GM21786 (cell line): ENCODE data around the gene CLCN5.
"Not testable (repeated sequence)": the region's sequence is repeated elsewhere in the genome, so short reads cannot be mapped to it uniquely, and the experiment has no call there.

Experiments
- ATAC-seq: cut with Tn5 transposase; IDR thresholded peaks from one replicate; pipeline ENCODE4 v1.9.1; 2021; ENCODE audit not compliant: unreplicated experiment

CLCN5 gene

GRCh38 chrX:49995107-49995731 is 72.8 kb downstream of the CLCN5 start:
- ATAC-seq: no peak

GRCh38 chrX:49995795-49996455 is 73.5 kb downstream of the CLCN5 start:
- ATAC-seq: no peak

DNA sequence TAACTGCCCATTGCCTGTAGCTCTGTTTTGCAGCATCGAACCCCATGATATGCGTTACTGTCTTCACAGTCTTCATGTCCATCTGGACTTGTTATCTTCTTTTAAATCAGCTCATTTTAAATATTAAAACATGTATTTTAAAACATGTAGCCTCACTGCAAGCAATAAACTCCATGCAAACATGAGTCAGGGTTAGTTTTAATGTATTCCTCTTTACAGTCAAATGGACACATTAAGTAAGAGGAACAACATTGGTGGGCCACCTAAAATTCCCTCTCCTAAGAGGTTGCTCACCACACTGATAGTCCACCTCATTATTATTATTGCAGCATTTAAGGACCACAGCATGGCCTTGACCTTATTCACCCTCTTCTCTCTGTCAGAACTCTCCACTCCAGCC is 74.1 kb downstream of the CLCN5 start:
- ATAC-seq: no peak

DNA sequence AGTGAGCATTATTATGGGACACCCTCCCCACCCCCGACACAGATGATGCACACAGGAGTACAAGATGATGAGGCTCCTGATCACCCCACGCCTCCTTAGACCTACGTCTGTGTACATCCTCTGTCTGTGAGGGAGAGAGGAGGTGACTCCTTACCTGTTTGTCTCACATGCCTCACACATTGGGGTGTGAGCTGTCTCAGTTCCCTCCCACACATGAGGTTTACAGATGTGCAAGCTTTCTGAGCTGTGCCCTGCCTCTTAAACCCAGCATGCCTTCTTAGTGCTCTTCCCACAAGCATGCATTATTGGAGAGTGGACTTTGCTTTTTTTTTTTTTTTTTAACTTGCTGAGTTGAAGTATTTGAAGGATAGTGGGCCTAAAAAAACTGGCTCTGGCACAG is 76.7 kb downstream of the CLCN5 start:
- no peak for ATAC-seq

DNA sequence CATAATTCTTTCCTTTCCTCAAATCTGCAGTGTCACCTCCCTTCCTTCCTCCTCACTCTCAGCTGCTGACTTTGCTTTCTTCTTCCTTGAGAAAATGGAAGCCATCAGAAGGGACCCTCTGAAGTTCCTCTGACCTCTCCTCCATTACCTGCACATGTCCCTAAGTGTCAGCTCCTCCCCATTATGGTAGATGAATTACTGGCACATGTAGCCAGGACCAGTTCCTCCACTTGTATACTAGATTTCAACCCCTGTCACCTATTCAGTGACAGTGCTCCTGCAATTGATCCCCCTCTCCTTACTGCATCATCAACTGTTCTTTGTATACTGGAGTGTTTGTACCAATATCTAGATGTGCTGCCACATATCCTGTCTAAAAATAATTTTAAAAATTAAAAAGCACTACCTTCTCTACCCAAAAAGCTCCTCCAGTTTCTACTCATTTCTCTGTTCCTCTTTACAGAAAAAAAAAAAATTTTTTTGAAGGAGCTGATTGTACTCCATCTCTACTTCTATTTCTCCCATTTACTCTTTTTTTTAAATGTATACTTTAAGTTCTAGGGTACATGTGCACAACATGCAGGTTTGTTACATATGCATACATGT is 78.6 kb downstream of the CLCN5 start:
- no peak for ATAC-seq

- peak; percentile 74 for ATAC-seq
Measured at GRCh38 chrX:50002067-50002714, 79.8 kb downstream of the CLCN5 start.

- no peak for ATAC-seq
Measured at GRCh38 chrX:50003467-50003866, 81.1 kb downstream of the CLCN5 start.

DNA sequence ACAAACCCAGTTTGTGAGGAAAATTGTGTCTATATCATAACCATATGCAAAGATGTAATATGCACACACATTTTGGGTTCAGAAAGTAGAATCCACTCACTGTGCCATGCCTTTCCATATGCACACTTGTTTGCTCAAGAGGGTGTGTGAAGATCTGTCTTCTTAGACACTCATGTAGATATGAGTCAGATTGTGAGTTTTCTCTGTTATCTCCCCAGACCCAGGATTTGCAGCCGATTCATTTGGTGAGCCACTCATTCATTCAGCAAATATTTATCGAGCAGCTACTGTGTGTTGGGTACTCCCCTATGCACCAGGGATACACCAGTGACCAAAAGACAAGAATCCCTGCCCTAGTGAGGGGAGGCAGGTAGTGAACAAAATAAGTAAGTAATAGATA is 81.5 kb downstream of the CLCN5 start:
- ATAC-seq: no peak

- ATAC-seq: not testable (repeated sequence)
Measured at GRCh38 chrX:50025591-50025990, 103.2 kb downstream of the CLCN5 start.

DNA sequence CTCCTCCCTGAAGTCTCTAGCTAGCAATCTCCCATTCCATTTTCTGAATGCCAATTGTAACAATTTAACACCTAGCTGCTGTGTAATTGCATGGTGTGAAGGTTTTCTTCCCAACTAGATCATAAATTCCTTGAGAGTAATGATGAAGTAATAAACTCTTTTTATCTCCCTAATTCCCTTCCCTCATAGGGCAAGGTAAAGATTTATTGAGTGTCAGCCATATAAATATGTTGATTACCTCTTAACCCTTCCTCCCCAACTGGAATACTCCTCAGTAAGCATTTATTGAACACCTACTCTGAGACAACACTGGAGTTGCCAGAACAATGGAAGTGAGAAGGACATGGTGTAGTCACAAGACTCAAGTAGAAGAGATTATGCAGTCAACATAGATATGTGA is 112.7 kb downstream of the CLCN5 start:
- no peak for ATAC-seq

DNA sequence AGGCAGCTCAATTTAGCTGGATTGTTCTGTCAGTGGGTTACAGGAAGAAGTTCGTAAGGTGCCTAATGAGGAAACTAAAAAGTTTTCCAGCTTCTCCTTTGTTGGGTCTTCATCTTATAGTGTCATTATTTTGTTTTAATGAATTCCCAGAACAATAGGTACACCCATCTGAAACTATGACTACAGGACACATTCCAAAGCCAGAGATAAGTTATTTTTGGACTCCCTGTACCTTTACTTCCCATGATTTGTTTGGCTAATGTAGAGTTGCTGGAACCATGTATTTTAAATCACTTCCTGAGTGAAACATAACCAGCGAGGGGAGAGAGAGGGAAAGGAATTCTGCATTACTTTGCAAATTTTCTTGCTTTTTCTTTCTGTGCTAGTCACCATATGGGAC is 114.0 kb downstream of the CLCN5 start:
- ATAC-seq: no peak

DNA sequence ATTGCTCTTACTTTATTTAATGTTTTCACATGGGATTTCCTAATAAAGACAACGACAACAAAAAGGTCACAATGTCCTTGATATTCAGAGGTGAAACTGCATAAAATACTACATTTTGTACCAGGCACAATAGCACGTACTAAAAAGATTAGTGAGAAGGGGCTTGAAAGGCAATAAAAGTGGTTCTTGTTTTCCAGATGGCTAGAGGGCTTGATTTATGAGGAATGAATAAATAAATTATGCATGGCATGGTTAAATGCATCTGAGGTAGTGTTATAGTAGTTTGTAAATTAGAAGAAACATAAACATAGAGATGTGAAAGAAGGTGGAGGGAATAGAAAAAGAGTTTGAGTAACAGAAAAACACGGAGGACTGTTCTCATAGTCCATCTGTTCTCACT is 123.4 kb downstream of the CLCN5 start:
- no peak for ATAC-seq

DNA sequence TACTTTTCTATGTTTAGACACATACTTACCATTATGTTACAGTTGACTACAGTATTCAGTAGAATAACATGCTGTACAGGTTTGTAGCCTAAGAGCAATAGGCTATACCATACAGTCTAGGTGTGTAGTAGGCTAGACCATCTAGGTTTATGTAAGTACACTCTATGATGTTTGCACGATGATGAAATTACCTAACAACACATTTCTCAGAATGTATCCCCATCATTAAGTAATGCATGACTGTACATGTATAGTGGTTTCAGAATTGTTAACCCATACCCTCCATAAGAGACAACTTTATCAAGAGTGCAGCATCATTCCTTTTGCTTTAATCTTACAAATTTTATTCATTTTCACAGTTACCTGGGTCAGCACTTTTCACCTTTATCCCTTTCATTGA is 126.8 kb downstream of the CLCN5 start:
- ATAC-seq: no peak

GRCh38 chrX:50054147-50054546 is 131.8 kb downstream of the CLCN5 start:
- no peak for ATAC-seq

GRCh38 chrX:50066318-50066937 is 144.0 kb downstream of the CLCN5 start:
- no peak for ATAC-seq

DNA sequence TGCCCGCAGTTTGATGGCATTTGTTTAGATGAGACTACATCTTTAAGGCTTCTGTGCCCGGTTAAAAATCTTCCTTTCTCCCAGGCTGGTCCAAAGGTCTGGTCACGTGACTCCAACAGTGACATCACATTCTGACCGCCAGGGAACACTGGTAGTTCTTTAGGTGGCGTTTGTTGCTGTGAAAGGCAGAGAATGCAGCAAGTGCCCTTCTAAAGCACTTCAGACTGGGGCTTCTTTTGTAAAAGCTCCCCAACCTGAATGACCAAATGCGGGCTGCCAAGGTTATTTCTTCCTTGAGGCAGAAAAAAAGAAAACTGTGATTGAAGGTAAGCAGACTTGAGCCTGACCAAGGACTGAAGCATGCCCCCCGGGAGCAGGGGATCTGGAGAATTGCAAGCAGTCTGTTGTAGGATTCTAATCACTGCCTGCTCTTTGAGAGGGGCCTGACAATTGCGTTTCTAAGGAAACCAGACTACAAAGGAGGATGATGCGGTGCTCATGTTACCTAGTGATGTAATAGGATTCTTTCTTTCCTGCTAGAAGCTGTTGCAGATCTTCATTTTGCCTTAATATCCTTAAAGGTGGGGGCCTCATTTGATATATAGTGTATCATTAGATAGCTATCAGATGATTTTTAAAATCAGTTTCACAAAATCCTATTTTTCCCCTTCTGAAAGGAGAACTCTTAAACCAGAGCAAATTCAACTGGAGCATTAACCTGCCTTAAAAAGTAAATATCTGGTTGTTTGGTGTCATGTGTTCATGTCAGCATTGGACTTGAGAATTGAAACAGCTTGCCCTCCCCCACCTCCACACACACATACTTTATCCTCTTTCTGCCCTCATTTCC is 145.3 kb downstream of the CLCN5 start:
- ATAC-seq: no peak

DNA sequence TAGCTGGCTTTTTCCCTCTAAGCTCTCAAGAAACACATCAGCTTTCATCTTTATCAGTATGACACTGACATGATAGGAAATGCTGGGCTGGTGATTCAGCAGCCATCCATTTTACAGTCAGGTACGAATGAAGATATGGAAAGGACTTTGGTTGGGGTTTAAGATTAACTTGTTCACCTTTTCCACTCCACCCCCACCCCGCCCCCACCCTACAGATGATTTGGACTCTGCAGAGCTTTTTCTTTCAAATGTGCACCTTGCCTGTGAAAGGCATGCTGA is 145.8 kb downstream of the CLCN5 start:
- ATAC-seq: no peak

GRCh38 chrX:50068893-50069292 is 146.5 kb downstream of the CLCN5 start:
- ATAC-seq: no peak

DNA sequence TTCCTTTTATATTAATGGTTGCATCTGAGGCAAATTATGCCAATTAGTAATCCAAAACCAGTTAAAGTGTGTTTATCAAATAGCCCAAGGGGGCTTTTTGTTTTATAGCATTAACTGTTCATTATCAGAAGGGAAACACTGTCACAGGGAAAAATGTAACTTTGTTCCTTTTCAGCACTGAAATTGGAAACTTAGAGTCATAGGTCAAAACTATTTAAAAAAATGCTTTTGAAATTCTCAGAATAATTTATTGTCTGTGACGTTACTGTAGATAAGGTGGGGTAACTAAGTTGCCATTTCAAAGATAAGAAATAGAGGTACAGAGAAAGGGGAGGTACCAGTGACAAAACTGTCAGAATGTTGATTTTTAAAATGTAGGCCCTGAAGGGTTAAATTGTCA is 149.1 kb downstream of the CLCN5 start:
- no peak for ATAC-seq

GRCh38 chrX:50072110-50072509 is 149.7 kb downstream of the CLCN5 start:
- no peak for ATAC-seq

DNA sequence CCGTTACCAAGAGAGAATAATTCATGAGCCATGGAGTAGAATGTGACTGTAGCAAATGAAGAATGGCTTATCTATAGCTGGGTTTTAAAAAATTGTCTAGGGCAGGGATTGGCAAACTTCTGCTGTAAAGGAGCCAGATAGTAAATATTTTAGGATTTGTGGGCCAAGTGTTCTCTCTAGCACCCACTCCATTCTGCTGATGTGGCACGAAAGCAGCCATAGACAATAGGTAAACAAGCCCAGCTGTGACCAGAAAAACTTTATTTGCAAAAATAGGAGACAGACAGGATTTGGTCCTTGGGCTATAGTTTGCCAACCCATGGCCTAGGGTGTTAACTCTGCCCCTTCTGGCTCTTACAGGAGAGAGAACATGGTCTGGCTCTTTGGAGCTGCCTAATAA is 151.2 kb downstream of the CLCN5 start:
- ATAC-seq: no peak
